GM18873 (cell line): ENCODE data around the gene MDFIC.

ENCODE experiments used
- ATAC-seq: cut with Tn5 transposase; IDR thresholded peaks from one replicate; pipeline ENCODE4 v1.9.1; 2021; ENCODE audit warnings: mild to moderate bottlenecking, moderate library complexity, moderate number of reproducible peaks; ENCODE audit not compliant: unreplicated experiment, low FRiP score

Gene MDFIC

GRCh38 chr7:114944745-114945625, 23.1 kb downstream of the MDFIC start:
- ATAC-seq, result no peak

GRCh38 chr7:114949231-114949630, 27.3 kb downstream of the MDFIC start:
- no peak for ATAC-seq

- ATAC-seq, result no peak
Observed at GRCh38 chr7:114952296-114952695, 30.4 kb downstream of the MDFIC start.

- no peak for ATAC-seq
Observed at GRCh38 chr7:114953724-114954123, 31.8 kb downstream of the MDFIC start.

GRCh38 chr7:114956702-114957101, 34.8 kb downstream of the MDFIC start:
- ATAC-seq, result no peak

GRCh38 chr7:114957444-114957843, 35.5 kb downstream of the MDFIC start:
- ATAC-seq, result no peak

- ATAC-seq, result peak; percentile 76
Observed at GRCh38 chr7:114959931-114960330, 38.0 kb downstream of the MDFIC start.

- no peak for ATAC-seq
Observed at GRCh38 chr7:114962441-114962840, 40.5 kb downstream of the MDFIC start.

GRCh38 chr7:114966156-114966555, 44.3 kb downstream of the MDFIC start:
- no peak for ATAC-seq

- ATAC-seq, result no peak
Observed at GRCh38 chr7:114969096-114969495, 47.2 kb downstream of the MDFIC start.

GRCh38 chr7:114970308-114970707, 48.4 kb downstream of the MDFIC start:
- no peak for ATAC-seq

GRCh38 chr7:114970732-114971131, 48.8 kb downstream of the MDFIC start:
- no peak for ATAC-seq

- ATAC-seq, result no peak
Observed at GRCh38 chr7:114972567-114972966, 50.7 kb downstream of the MDFIC start.

- ATAC-seq, result no peak
Observed at GRCh38 chr7:114973147-114973546, 51.3 kb downstream of the MDFIC start.

- ATAC-seq, result no peak
Observed at GRCh38 chr7:114975401-114975800, 53.5 kb downstream of the MDFIC start.

GRCh38 chr7:114976666-114977065, 54.8 kb downstream of the MDFIC start:
- ATAC-seq, result no peak

GRCh38 chr7:114977277-114977676, 55.4 kb downstream of the MDFIC start:
- no peak for ATAC-seq

GRCh38 chr7:114979388-114979787, 57.5 kb downstream of the MDFIC start:
- ATAC-seq, result no peak

GRCh38 chr7:114979803-114980507, 58.1 kb downstream of the MDFIC start:
- no peak for ATAC-seq

GRCh38 chr7:114981323-114981722, 59.4 kb downstream of the MDFIC start:
- ATAC-seq, result no peak

GRCh38 chr7:114985116-114985715, 63.3 kb downstream of the MDFIC start:
- no peak for ATAC-seq
